HG03139 (cell line): Measurements from ENCODE around the gene HEXIM1.

Experiments
- ATAC-seq: cut with Tn5 transposase; IDR thresholded peaks from one replicate; pipeline ENCODE4 v1.9.1; 2021; ENCODE audit not compliant: unreplicated experiment

HEXIM1 gene

GRCh38 chr17:45145035-45145389 lies 3.3 kb upstream of the HEXIM1 start:
- ATAC-seq, result no peak

DNA sequence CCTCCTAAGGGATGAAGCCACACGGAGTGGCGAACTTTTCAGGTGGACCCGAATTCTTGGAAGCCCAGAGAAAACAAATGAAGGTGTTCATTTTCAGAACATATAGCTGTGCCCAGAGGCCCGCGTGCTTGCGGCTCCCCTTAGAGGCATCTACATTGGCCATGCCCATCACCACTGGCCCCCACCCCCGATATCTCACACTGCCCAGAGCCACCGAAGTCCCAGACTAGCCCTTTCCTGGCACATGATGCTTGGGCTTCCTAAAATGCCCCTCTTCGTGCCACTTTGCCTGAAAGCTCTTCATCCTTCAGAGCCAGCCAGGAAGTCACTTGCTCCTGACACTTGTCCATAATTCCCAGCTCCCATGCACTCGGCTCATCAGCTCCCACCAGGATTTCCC lies 2.1 kb upstream of the HEXIM1 start:
- no peak for ATAC-seq

- ATAC-seq, result no peak
These were observed 1.7 kb upstream of the HEXIM1 start for GRCh38 chr17:45146592-45146889.

DNA sequence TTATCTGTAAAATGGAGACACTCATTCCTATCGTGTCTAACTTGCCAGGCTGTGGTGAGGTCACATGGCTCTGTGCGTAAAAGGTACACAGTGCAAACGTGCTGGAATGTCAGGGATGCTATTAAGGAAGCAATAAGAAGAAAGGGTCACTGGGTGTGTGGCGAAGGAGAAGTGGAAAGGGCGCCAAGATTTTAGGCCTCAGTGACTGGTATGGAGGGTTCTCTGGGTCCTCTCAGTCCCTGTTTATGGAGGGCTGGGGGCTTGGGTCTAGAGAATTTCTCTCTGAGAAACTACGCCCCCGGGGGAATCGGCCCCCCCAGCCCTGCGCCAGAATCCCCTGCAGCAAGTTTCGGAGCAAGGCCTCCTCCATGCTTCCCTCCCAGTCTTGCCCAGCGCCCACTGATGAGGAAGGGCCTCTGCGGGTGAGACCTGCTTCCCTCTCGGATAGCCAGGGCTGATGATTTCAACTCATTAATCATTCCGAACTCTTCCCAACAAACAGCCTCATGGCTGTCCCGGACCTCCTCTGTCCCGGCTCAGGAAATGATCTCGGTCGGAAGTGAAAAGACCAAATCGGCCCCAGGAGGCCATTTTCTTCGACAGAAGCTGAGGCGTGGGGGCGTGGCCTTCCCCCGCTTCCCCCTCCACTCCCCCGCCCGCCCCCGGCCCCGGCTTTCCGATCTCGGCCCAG lies 1.2 kb upstream of the HEXIM1 start:
- ATAC-seq, result peak; percentile 5

DNA sequence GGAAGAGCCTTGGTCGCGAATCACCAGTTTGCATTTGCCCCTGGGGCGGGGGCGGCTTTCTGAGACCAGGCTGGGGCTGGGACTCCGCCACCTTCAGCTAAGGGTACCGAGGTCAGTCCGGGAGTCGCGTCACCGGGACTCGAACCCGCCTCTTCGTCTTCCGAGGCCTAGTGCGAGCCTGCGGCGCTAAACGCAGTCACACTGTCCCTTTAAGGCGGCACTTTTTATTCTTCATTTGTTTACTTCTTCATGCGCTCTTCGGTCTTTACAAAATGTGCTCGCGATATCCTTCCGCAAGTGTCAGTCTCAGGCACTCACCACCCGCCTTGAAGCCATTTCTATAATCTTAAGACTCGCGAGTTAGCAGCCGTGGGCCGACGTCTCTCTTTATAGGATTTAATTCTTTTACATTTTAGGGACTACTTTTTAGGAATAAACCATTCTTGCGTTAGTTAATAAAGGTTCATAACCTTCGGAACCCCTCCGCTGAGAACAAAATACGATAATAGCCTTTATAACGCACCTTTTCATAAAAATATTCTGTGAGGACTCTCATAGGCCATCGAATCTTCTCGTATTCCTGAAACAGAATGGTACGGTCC lies 593 bp upstream of the HEXIM1 start:
- peak; percentile 24 for ATAC-seq

DNA sequence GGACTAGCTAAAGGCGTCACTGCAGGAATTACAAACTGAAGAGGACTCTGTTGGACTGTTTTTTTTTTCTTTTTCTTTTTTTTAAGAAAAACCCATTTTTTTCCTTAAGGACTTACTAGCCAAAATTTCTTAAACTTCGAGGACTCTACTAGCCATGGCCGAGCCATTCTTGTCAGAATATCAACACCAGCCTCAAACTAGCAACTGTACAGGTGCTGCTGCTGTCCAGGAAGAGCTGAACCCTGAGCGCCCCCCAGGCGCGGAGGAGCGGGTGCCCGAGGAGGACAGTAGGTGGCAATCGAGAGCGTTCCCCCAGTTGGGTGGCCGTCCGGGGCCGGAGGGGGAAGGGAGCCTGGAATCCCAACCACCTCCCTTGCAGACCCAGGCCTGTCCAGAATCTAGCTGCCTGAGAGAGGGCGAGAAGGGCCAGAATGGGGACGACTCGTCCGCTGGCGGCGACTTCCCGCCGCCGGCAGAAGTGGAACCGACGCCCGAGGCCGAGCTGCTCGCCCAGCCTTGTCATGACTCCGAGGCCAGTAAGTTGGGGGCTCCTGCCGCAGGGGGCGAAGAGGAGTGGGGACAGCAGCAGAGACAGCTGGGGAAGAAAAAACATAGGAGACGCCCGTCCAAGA lies 878 bp downstream of the HEXIM1 start:
- no peak for ATAC-seq

- no peak for ATAC-seq
These were observed 1.7 kb downstream of the HEXIM1 start for GRCh38 chr17:45149669-45150664.

GRCh38 chr17:45150911-45151809 lies 2.9 kb downstream of the HEXIM1 start:
- ATAC-seq, result no peak

DNA sequence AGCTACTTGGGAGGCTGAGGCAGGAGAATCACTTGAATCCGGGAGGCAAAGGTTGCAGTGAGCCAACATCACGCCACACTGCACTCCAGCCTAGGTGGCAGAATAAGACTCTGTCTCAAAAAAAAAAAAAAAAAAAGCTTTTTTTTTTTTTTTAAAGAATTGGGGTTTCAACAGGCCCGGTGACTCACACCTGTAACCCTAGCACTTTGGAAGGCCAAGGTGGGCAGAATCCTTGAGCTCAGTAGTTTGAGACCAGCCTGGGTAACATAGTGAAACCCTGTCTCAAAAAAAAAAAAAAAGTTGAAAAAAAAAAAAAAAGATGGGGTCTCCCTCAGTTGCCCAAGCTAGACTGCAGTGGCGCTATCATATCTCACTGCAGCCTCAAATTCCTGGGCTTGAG lies 6.8 kb downstream of the HEXIM1 start:
- ATAC-seq, result no peak

GRCh38 chr17:45155483-45155882 lies 7.2 kb downstream of the HEXIM1 start:
- ATAC-seq, result no peak

- ATAC-seq, result no peak
These were observed 8.0 kb downstream of the HEXIM1 start for GRCh38 chr17:45156242-45156641.

- peak; percentile 11 for ATAC-seq
These were observed 12.4 kb downstream of the HEXIM1 start for GRCh38 chr17:45160447-45161287.

DNA sequence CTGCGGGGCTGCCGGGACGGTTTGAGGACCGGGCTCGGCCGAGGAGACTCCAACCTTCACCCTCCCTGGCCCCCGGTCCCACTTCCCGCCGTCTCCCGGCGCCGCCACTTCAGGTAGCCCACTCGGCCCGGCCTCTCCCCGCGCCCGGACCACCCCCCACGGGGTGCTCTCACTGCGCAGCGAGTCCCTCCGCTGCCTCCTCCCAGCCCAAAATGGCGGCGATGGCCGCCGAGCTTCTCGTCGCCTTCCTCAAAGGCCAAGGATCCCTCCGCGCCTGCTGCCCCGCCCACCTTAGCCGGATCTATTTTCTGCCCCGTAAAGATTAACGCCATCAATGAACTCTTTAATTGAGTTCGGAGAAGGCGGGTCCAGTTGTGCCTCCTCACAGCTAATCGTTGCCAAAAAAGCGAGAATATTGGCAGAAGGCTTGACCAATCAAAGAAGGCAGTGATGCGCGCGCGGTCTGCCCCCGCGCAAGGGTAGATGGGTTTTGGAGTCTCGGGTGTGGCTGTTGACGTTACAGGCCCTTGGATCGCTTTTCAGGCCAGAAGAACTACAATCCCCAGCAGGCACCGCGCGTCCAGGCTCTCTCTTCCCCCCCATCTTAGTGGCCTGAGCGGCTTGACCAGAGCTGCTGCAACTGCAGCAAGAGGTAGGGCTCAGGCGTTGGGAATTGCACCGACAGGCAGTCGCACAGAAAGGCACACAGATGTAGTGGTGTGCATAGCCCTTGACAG lies 13.2 kb downstream of the HEXIM1 start, which contains the start of gene HEXIM2:
Gene HEXIM2 (plus strand): TSS at position 588 of the 737 bp plus-strand sequence. CDS start 919 bp downstream, outside the sequence.
- peak; percentile 86 for ATAC-seq

DNA sequence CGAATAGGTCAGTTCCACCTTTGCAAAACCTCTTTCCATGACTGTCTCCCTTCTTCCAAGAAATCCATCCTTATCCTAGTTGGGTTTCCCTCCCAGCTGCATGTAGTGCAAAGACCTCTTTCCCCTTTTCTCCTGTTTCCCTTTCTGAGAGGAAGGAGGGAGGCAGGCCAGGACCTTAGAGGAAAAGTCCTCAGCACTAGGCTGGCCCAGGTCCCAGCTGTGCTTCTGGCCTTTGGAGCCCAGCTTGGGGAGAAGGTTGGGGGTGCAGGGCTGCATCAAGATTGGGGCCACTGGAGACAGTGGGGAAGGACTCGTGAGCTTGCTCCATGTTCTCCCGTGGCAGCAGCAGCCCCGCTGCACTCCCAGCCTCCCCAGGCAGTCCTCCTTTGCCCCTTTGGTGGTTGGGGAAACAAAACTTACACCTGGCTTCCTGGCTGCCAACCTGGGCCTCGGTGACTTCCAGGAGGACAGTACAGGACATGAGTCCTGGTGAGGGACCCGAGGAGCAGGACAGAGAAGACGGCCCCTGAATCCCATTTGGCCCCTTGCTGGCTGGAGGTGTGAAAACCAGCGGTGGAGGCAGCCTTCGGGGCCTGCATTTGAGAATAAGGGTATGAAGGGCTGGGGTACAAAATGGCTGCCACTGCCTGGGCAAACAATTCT lies 13.9 kb downstream of the HEXIM1 start:
- no peak for ATAC-seq

GRCh38 chr17:45164734-45165269 lies 16.5 kb downstream of the HEXIM1 start:
- ATAC-seq, result no peak

GRCh38 chr17:45168991-45169752 lies 20.9 kb downstream of the HEXIM1 start:
- no peak for ATAC-seq

DNA sequence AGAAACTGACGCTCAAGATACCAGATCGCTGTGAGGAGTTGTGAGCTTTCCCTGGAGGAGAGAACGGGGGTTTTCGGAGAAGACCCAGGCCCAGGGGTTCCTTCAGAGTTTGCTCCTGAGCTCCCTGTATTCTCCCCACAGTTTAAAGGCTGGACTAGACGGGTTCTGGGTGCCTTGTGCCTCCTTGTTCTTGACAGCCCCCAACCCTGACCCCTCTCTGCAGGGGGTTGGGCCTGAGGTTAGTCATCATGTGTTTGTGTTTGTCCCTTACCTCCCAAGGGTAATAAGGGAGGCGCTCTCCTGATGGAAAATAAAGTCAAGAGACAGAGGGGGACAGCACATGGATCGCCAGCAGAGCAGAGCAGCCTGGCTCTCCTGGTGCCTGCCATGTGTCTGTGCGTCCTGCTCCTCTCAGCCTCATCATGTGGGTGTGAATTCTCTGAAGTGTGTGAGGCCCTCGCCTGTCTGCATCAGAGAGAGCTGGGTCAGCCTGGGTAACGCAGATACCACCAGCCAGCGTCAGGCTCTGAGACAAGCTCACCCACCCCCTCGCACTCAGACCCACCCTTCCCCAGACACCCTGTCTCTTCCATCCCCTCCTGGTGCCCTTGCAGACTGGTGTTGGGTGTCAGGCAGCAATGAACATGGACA lies 22.1 kb downstream of the HEXIM1 start:
- ATAC-seq, result no peak
